Endothelial cell of umbilical vein (primary cell): ENCODE data around the gene KRT71. TPM values are rescaled to one million over a fixed set of nuclear protein-coding genes. Genes with fewer than 3 reads are reported as not detected.

ENCODE experiments used
- BruUV-seq: library from RNA; stranded (reverse); fragments of 400-500 nt; replicated peaks from 2 replicates; lab custom pipeline; 2021; lab: Mats Ljungman, UMichigan
- CTCF ChIA-PET: fragments of 300-600, 350-600 bp; sonication (Branson Sonifier 250); formaldehyde crosslinking; loops from one replicate; lab custom pipeline; 2021; ENCODE audit warnings: antibody characterized with exemption, inconsistent platforms; lab: Charles Lee
- POLR2A ChIA-PET: fragments of 300-600, 350-600 bp; sonication (Branson Sonifier 250); formaldehyde crosslinking; loops from one replicate; lab custom pipeline; 2021; ENCODE audit warnings: antibody characterized with exemption, inconsistent platforms; lab: Charles Lee
- DNase-seq: peaks from one replicate; pipeline ENCODE4 v3.0.0-alpha.2; 2011; ENCODE audit warnings: low read depth, low spot score
- FAIRE-seq: peaks from 2 replicates; lab custom pipeline; 2011; peaks lifted over from hg19 to GRCh38; lab: Jason Lieb, UNC
- H2AFZ ChIP-seq: 2 replicates; pipeline ENCODE4 v1.6.0; 2012; ENCODE audit warnings: low read depth, low read length, control low read depth, inconsistent platforms
- H3K27ac ChIP-seq: 2 replicates; pipeline ENCODE4 v1.5.1; 2011; ENCODE audit warnings: low read depth, mild to moderate bottlenecking, control low read depth, low read length, moderate library complexity; ENCODE audit not compliant: insufficient read depth
- H3K27me3 ChIP-seq, 2 experiments: 2 replicates each; pipeline versions ENCODE4 v1.6.0 to v1.6.1; 2011; ENCODE audit warnings: low read length in 2 of 2, mixed read lengths in 1 of 2; ENCODE audit not compliant: control insufficient read depth in 2 of 2, insufficient read depth in 2 of 2
- H3K36me3 ChIP-seq, 2 experiments: 2 replicates in 1 of 2; 3 replicates in 1 of 2; pipeline ENCODE4 v1.5.1; 2011; ENCODE audit warnings: low read length in 2 of 2, mild to moderate bottlenecking in 1 of 2, moderate library complexity in 1 of 2; ENCODE audit not compliant: control insufficient read depth in 2 of 2, insufficient read depth in 2 of 2; ENCODE audit errors: extremely low read depth in 1 of 2
- H3K4me1 ChIP-seq: 3 replicates; pipeline ENCODE4 v1.5.1; 2011; ENCODE audit warnings: mild to moderate bottlenecking, low read length; ENCODE audit not compliant: control insufficient read depth, insufficient read depth; ENCODE audit errors: extremely low read depth
- H3K4me2 ChIP-seq: 2 replicates; pipeline ENCODE4 v1.6.1; 2011; ENCODE audit warnings: low read length, control low read depth, mixed read lengths; ENCODE audit not compliant: insufficient read depth
- H3K4me3 ChIP-seq, 3 experiments: fragments of 200-600 bp in 1 of 3; sonication (generic), shearing (Covaris generic) in 1 of 3; replicated peaks in 1 of 3; 2 replicates each; pipeline ENCODE4 v1.5.1; 2011 to 2016; ENCODE audit warnings: control low read depth in 3 of 3, low read length in 3 of 3, mild to moderate bottlenecking in 2 of 3, inconsistent platforms in 1 of 3, low read depth in 1 of 3, moderate library complexity in 1 of 3; ENCODE audit not compliant: insufficient read depth in 1 of 3
- H3K79me2 ChIP-seq: 2 replicates; pipeline ENCODE4 v1.6.0; 2012; ENCODE audit warnings: low read length, inconsistent platforms; ENCODE audit not compliant: control insufficient read depth, insufficient read depth
- H3K9ac ChIP-seq: replicated peaks from 2 replicates; pipeline ENCODE3; 2011; ENCODE audit warnings: low read length, control low read depth; ENCODE audit not compliant: insufficient read depth; ENCODE audit errors: extremely low read depth
- H3K9me1 ChIP-seq: replicated peaks from 3 replicates; pipeline ENCODE4 v1.6.0; 2011; ENCODE audit warnings: mild to moderate bottlenecking, low read length; ENCODE audit not compliant: control insufficient read depth, insufficient read depth; ENCODE audit errors: extremely low read depth
- H3K9me3 ChIP-seq: replicated peaks from 2 replicates; pipeline ENCODE4 v1.5.1; 2012; ENCODE audit warnings: low read length, inconsistent platforms; ENCODE audit not compliant: control insufficient read depth, insufficient read depth
- H4K20me1 ChIP-seq: replicated peaks from 2 replicates; pipeline ENCODE3; 2011; ENCODE audit warnings: mild to moderate bottlenecking, low read length; ENCODE audit not compliant: control insufficient read depth, insufficient read depth; ENCODE audit errors: extremely low read depth
- EZH2 ChIP-seq: IDR thresholded peaks from 2 replicates; pipeline ENCODE4 v1.6.1; 2012; ENCODE audit warnings: borderline replicate concordance, low read depth, mild to moderate bottlenecking, moderate library complexity, low read length, inconsistent platforms; ENCODE audit not compliant: severe bottlenecking
- FOS ChIP-seq: IDR thresholded peaks from 2 replicates; pipeline ENCODE4 v1.6.1; 2011; ENCODE audit warnings: mild to moderate bottlenecking, low read length, moderate library complexity, borderline replicate concordance; ENCODE audit not compliant: insufficient read depth
- GATA2 ChIP-seq: IDR thresholded peaks from 2 replicates; pipeline ENCODE4 v1.7.0; 2011; ENCODE audit warnings: low read depth, mild to moderate bottlenecking, moderate library complexity, mixed read lengths, low read length; ENCODE audit not compliant: insufficient read length, insufficient read depth
- JUN ChIP-seq: IDR thresholded peaks from 2 replicates; pipeline ENCODE4 v1.6.1; 2011; ENCODE audit warnings: borderline replicate concordance, low read depth; ENCODE audit not compliant: insufficient read length, insufficient read depth
- MAX ChIP-seq: IDR thresholded peaks from 2 replicates; pipeline ENCODE4 v1.6.1; 2011; ENCODE audit not compliant: insufficient read depth, insufficient read length
- MYC ChIP-seq: IDR thresholded peaks from one replicate; pipeline ENCODE4 v1.6.1; 2011; ENCODE audit warnings: mild to moderate bottlenecking, low read depth, low read length
- POLR2A ChIP-seq: IDR thresholded peaks from 2 replicates; pipeline ENCODE4 v1.6.1; 2012; ENCODE audit warnings: low read depth, mild to moderate bottlenecking, control low read depth, low read length
- POLR2AphosphoS5 ChIP-seq: IDR thresholded peaks from 2 replicates; pipeline ENCODE4 v1.6.1; 2012; ENCODE audit warnings: low read depth, mild to moderate bottlenecking, control low read depth, low read length, moderate library complexity; ENCODE audit not compliant: insufficient read depth
- dilution Hi-C: fragments of 300-500 bp; cut with MboI; formaldehyde crosslinking; loops from one replicate; pipeline ENCODE4 v1.15.0; 2019; ENCODE audit warnings: low sequenced_read_pairs; ENCODE audit not compliant: extremely low pct_ligation_motif_present
- intact Hi-C: fragments of 100-400 bp; cut with micrococcal nuclease; formaldehyde crosslinking; loops from one replicate; pipeline ENCODE4 v1.10.0; 2022
- polyA plus RNA-seq, 4 experiments: library from polyadenylated mRNA; depleted of rRNA in 3 of 4; stranded (reverse) in 3 of 4; unstranded in 1 of 4; fragments of >200 nt; gene quantifications; 2 replicates each; pipeline versions ENCODE4 v1.2.1 to v1.2.3, GENCODE V29; 2011 to 2012; ENCODE audit warnings: missing spikeins in 1 of 4
- total RNA-seq: library from RNA; stranded (reverse); gene quantifications from 2 replicates; pipeline ENCODE4 v1.2.3, GENCODE V29; 2021
- TF ChIP-seq, protein P1 (sequence below), 2 donors: IDR thresholded peaks; 1 replicate in 1 of 2; 2 replicates in 1 of 2; pipeline ENCODE4 v1.5.1; 2011; ENCODE audit warnings: low read length in 2 of 2, mild to moderate bottlenecking in 2 of 2, moderate library complexity in 2 of 2, control low read depth in 1 of 2, inconsistent platforms in 1 of 2, low read depth in 1 of 2; ENCODE audit not compliant: insufficient read depth in 1 of 2; ENCODE audit errors: extremely low read depth in 1 of 2

The KRT71 gene
- total and polyA plus RNA-seq, 2 donors (not counting 3 experiments of a cell fraction or from before 2014, with no cell fraction given): not detected

DNA sequence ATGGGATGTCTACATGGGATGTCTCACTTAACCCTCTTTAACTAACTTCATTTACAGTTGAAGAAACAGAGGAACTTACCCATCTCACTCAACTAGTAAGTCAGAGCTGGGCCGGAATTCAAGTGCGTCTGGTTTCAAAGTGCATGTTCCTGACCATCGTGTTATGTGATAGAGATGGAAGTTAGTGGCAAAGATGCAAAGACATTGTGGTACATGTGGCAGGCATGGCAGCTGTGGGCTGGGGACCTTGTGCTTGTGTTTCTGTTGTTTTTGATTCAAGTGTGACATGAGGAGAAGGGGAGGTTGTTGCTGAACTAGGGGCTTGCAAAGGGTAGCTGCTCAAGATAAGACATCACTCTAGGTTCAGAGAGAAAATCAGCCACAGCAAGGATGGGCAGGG lies 23.0 kb upstream of the KRT71 start:
- Histone ChIP-seq H3K9me3 (no peaks in the 10 kb centered on the region), H3K4me2 (no peak overlapping the region), H3K9me1 (no peaks in the 10 kb centered on the region), H3K4me1 (no peaks in the 10 kb centered on the region), H3K9ac (no peak overlapping the region), H3K27ac (no peak overlapping the region), H2AFZ (no peak overlapping the region), H3K36me3 (no peaks in the 10 kb centered on the region), H3K79me2 (no peaks in the 10 kb centered on the region), H3K4me3 (no peak overlapping the region), H4K20me1 (no peaks in the 10 kb centered on the region), H3K27me3 (peaks cover 0 to 2% of the 10 kb centered on the region in 2 experiments)
- CTCF ChIA-PET: interaction anchor here (0.9 kb wide), 1 partner anchor 304 kb away, joined by 4 read pairs; no protein-coding TSS in a partner anchor
- dilution Hi-C loops: no loop called here
- POLR2A ChIA-PET: no interaction called here
- intact Hi-C loops: no loop called here
- no TSS peak for BruUV-seq
- FAIRE-seq (no peak), DNase-seq (no peak)
- TF ChIP-seq, protein P1, sequence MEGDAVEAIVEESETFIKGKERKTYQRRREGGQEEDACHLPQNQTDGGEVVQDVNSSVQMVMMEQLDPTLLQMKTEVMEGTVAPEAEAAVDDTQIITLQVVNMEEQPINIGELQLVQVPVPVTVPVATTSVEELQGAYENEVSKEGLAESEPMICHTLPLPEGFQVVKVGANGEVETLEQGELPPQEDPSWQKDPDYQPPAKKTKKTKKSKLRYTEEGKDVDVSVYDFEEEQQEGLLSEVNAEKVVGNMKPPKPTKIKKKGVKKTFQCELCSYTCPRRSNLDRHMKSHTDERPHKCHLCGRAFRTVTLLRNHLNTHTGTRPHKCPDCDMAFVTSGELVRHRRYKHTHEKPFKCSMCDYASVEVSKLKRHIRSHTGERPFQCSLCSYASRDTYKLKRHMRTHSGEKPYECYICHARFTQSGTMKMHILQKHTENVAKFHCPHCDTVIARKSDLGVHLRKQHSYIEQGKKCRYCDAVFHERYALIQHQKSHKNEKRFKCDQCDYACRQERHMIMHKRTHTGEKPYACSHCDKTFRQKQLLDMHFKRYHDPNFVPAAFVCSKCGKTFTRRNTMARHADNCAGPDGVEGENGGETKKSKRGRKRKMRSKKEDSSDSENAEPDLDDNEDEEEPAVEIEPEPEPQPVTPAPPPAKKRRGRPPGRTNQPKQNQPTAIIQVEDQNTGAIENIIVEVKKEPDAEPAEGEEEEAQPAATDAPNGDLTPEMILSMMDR (IDR thresholded peaks at IDR 0.05; ENCODE audit: extremely low read depth in 1 of 2, insufficient read depth in 1 of 2, low read depth in 1 of 2, low read length in 2 of 2): no peak
- TF ChIP-seq FOS (no peak), EZH2 (no peak), GATA2 (no peak), POLR2A (no peak), MAX (no peak), JUN (no peak), POLR2AphosphoS5 (no peak), MYC (no peak)
